Motor neuron (in vitro differentiated cells): Measurements from ENCODE around the gene NOG. TPM values are rescaled to one million over a fixed set of nuclear protein-coding genes. Genes with fewer than 3 reads are reported as not detected.
A peak's percentile ranks its signal among the peaks of the same experiment; 100 is the strongest.

Experiments used
- ATAC-seq, 8 experiments: fragments of 200-7000 bp; cut with Tn5 transposase; replicated peaks in 6 of 8; 2 replicates each; pipeline ENCODE4 v1.8.0; 2021; ENCODE audit warnings: mild to moderate bottlenecking in 8 of 8, moderate library complexity in 8 of 8
- H3K27ac ChIP-seq, 2 donors: fragments of 250-450 bp; sonication (Bioruptor Pico); 2 replicates each; pipeline ENCODE4 v1.9.0; 2021; ENCODE audit warnings: antibody characterized with exemption in 2 of 2, mild to moderate bottlenecking in 2 of 2, moderate library complexity in 1 of 2
- H3K4me1 ChIP-seq, 2 donors: fragments of 250-450 bp; sonication (Bioruptor Pico); replicated peaks in 1 of 2; 2 replicates each; pipeline ENCODE4 v1.6.1; 2021; ENCODE audit warnings: antibody characterized with exemption in 2 of 2, mild to moderate bottlenecking in 2 of 2, moderate library complexity in 1 of 2
- H3K4me3 ChIP-seq, 5 donors: fragments of 250-450 bp; sonication (Bioruptor Pico); 2 replicates each; pipeline ENCODE4 v1.9.0; 2021; ENCODE audit warnings: antibody characterized with exemption in 5 of 5, mild to moderate bottlenecking in 5 of 5, moderate library complexity in 4 of 5
- WGBS, 10 experiments: fragments of 450-650 bp; shearing (Covaris generic); methylation state at CpG; one replicate each; pipeline ENCODE4 v1.0.0; 2022; 5-methylcytosine and 5-hydroxymethylcytosine counted together
- in situ Hi-C, 9 experiments: fragments of 400-800 bp; cut with MboI; loops; one replicate each; pipeline ENCODE4 v1.15.0; 2021; ENCODE audit warnings: low sequenced_read_pairs in 9 of 9, low pct_unique_long_range_greater_than_20kb in 2 of 9; ENCODE audit not compliant: unreplicated experiment in 9 of 9
- total RNA-seq, 8 experiments: library from RNA; unstranded; fragments of 300-600 nt; gene quantifications; 2 replicates each; pipeline versions ENCODE4 v1.2.3 to v1.2.4, GENCODE V29; 2022

The NOG gene
- total RNA-seq, 8 experiments from 2014 or later, result 0.56 to 12.2 (median 3.8) TPM

GRCh38 chr17:56583772-56584171 is 9.7 kb upstream of the NOG start:
- in situ Hi-C loops, result loop anchor here in 4 of 9 experiments (25.0 kb wide), 3 partner anchors 104 to 354 kb away; no protein-coding TSS in a partner anchor
- H3K4me1 ChIP-seq, result no peaks in the 10 kb centered on the region
- no peak overlapping the region for H3K4me3 ChIP-seq
- WGBS, 10 experiments, result 17 to 87% (median 68%) methylated on average over 1 to 7 of the region's 7 CpGs; no CpG with 5 or more reads in 1 of the 10 experiments
- H3K27ac ChIP-seq, result no peak overlapping the region
- no peak for ATAC-seq

GRCh38 chr17:56587298-56587697 is 6.2 kb upstream of the NOG start:
- Histone ChIP-seq H3K4me1 (peaks cover 0 to 5% of the 10 kb centered on the region in 2 donors), H3K4me3 (no peak overlapping the region), H3K27ac (no peak overlapping the region)
- in situ Hi-C loops, result loop anchor here in 4 of 9 experiments (25.0 kb wide), 3 partner anchors 100 to 350 kb away; no protein-coding TSS in a partner anchor
- ATAC-seq, result no peak
- WGBS, 10 experiments, result 61 to 80% (median 80%) methylated on average over 1 to 5 of the region's 5 CpGs; no CpG with 5 or more reads in 7 of the 10 experiments

GRCh38 chr17:56592487-56593085 is 913 bp upstream of the NOG start:
- Histone ChIP-seq H3K27ac (peak overlapping the region in 1 of 2 donors; percentile 64), H3K4me1 (peaks cover 5 to 15% of the 10 kb centered on the region in 2 donors), H3K4me3 (peak overlapping the region; percentile 52 to 64 (median 58))
- WGBS, 10 experiments, result 0% methylated on average over 2 to 12 of the region's 44 CpGs; no CpG with 5 or more reads in 5 of the 10 experiments
- peak; percentile 7 to 72 (median 63) for ATAC-seq
- in situ Hi-C loops, result loop anchor here in 4 of 9 experiments (25.0 kb wide), 3 partner anchors 95 to 345 kb away; no protein-coding TSS in a partner anchor

- peak; percentile 27 to 58 (median 48) for ATAC-seq
- peak overlapping the region in 1 of 2 donors; percentile 64 for H3K27ac ChIP-seq
- peaks cover 11 to 17% of the 10 kb centered on the region in 2 donors for H3K4me1 ChIP-seq
- in situ Hi-C loops, result loop anchor here in 4 of 9 experiments (25.0 kb wide), 3 partner anchors 94 to 344 kb away; no protein-coding TSS in a partner anchor
- peak overlapping the region; percentile 52 to 64 (median 58) for H3K4me3 ChIP-seq
- no CpG with 5 or more reads among the region's 46 CpGs for WGBS, 10 experiments
Observed at GRCh38 chr17:56593086-56593645, 333 bp upstream of the NOG start.

- peaks cover 15 to 17% of the 10 kb centered on the region in 2 donors for H3K4me1 ChIP-seq
- peak overlapping the region in 1 of 2 donors; percentile 64 for H3K27ac ChIP-seq
- H3K4me3 ChIP-seq, result peak overlapping the region; percentile 52 to 64 (median 58)
- WGBS, 10 experiments, result 0 to 2% (median 0%) methylated on average over 1 to 10 of the region's 61 CpGs; no CpG with 5 or more reads in 7 of the 10 experiments
- in situ Hi-C loops, result loop anchor here in 4 of 9 experiments (25.0 kb wide), 3 partner anchors 93 to 343 kb away; no protein-coding TSS in a partner anchor
- peak in 6 of 8 experiments; percentile 1 to 6 (median 2) for ATAC-seq
Observed at GRCh38 chr17:56594320-56595107, 1.0 kb downstream of the NOG start.

- 0 to 17% (median 3%) methylated on average over 3 to 7 of the region's 7 CpGs; no CpG with 5 or more reads in 1 of the 10 experiments for WGBS, 10 experiments
- no peak overlapping the region for H3K27ac ChIP-seq
- peaks cover 15 to 17% of the 10 kb centered on the region in 2 donors for H3K4me1 ChIP-seq
- peak overlapping the region; percentile 52 to 64 (median 58) for H3K4me3 ChIP-seq
- in situ Hi-C loops, result loop anchor here in 4 of 9 experiments (25.0 kb wide), 3 partner anchors 92 to 342 kb away; no protein-coding TSS in a partner anchor
- ATAC-seq, result no peak
Observed at GRCh38 chr17:56595108-56595418, 1.6 kb downstream of the NOG start.

- H3K27ac ChIP-seq, result peak overlapping the region in 1 of 2 donors; percentile 44
- peak in 6 of 8 experiments; percentile 10 to 34 (median 19) for ATAC-seq
Observed at GRCh38 chr17:56595831-56596690, 2.6 kb downstream of the NOG start.

GRCh38 chr17:56596691-56597494 is 3.4 kb downstream of the NOG start:
- 0% methylated on average over 2 to 14 of the region's 40 CpGs; no CpG with 5 or more reads in 4 of the 10 experiments for WGBS, 10 experiments
- Histone ChIP-seq H3K27ac (no peak overlapping the region), H3K4me3 (peak overlapping the region; percentile 27 to 58 (median 52)), H3K4me1 (peaks cover 14 to 17% of the 10 kb centered on the region in 2 donors)
- ATAC-seq, result peak in 3 of 8 experiments; percentile 2 to 13 (median 11)
- in situ Hi-C loops, result loop anchor here in 4 of 9 experiments (25.0 kb wide), 3 partner anchors 90 to 340 kb away; no protein-coding TSS in a partner anchor

More at GRCh38 chr17:56595831-56596690, 2.6 kb downstream of the NOG start:
- H3K4me3 ChIP-seq, result peak overlapping the region; percentile 27 to 58 (median 52)
- 0 to 7% (median 0%) methylated on average over 1 to 8 of the region's 43 CpGs; no CpG with 5 or more reads in 5 of the 10 experiments for WGBS, 10 experiments
- in situ Hi-C loops, result loop anchor here in 4 of 9 experiments (25.0 kb wide), 3 partner anchors 91 to 341 kb away; no protein-coding TSS in a partner anchor
- H3K4me1 ChIP-seq, result peaks cover 15 to 17% of the 10 kb centered on the region in 2 donors

GRCh38 chr17:56597495-56597990 is 4.0 kb downstream of the NOG start:
- in situ Hi-C loops, result loop anchor here in 4 of 9 experiments (25.0 kb wide), 3 partner anchors 90 to 340 kb away; no protein-coding TSS in a partner anchor
- WGBS, 10 experiments, result 8 to 61% (median 33%) methylated on average over 2 to 7 of the region's 41 CpGs; no CpG with 5 or more reads in 7 of the 10 experiments
- ATAC-seq, result peak in 6 of 8 experiments; percentile 3 to 34 (median 14)

GRCh38 chr17:56598466-56598865 is 5.0 kb downstream of the NOG start:
- Histone ChIP-seq H3K27ac (no peak overlapping the region), H3K4me1 (peaks cover 10 to 17% of the 10 kb centered on the region in 2 donors), H3K4me3 (peak overlapping the region in 1 of 5 donors; percentile 58)
- in situ Hi-C loops, result loop anchor here in 4 of 9 experiments (25.0 kb wide), 3 partner anchors 89 to 339 kb away; no protein-coding TSS in a partner anchor
- no peak for ATAC-seq
- 17 to 93% (median 70%) methylated on average over 1 to 3 of the region's 5 CpGs; no CpG with 5 or more reads in 2 of the 10 experiments for WGBS, 10 experiments

More at GRCh38 chr17:56597495-56597990, 4.0 kb downstream of the NOG start:
- Histone ChIP-seq H3K4me3 (peak overlapping the region; percentile 27 to 58 (median 52)), H3K4me1 (peaks cover 10 to 17% of the 10 kb centered on the region in 2 donors), H3K27ac (peak overlapping the region in 1 of 2 donors; percentile 58)
